Stimulated activated CD8-positive, alpha-beta memory T cell treated with anti-CD3 and anti-CD28 coated beads, Interleukin-4, amount 100 ng/mL, for 4 hours (primary cell): ENCODE data around the gene ANKRD11.
"Not testable (repeated sequence)": the region's sequence is repeated elsewhere in the genome, so short reads cannot be mapped to it uniquely, and the experiment has no call there.

ENCODE experiments used
- DNase-seq, 2 donors: peaks; one replicate each; pipeline ENCODE4 v3.0.0-alpha.2; 2020; ENCODE audit warnings: low read depth in 2 of 2, low spot score in 1 of 2

The ANKRD11 gene

DNA sequence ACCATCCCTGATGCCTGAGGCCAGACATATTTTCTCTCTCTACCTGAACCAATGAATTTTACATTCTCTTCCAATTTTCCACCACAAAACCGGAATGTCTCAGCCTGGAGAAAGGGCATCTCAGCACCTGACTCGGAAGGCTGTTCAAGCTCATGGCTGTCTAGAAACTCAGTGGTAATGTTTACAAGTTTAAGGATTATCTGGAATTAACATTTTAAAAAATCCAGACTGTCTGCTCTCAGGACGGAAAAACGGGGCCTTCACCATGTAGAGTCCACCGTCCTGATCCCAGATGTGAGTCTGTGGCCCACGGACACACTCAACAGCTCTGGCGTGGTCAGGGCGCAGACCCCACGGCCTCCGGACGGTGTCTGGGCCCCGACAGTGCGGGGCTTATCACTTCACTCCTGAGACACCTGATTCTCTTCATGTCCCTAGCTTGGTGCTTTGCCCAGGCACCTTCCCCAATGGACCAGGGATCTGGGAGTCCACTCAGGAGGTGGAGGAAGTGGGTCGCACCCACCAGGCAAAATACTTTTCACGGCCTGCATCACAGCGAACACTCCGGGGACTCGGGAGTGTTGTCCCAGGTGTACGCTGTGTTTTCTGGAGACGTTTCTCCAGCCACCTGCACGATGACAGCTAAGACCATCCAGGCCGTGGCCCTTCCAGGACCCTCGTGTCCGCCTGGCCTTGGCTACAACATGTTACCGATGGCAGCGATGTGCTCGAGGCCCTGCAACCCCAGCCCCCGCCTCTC is 171.3 kb downstream of the ANKRD11 start:
- no peak for DNase-seq

DNA sequence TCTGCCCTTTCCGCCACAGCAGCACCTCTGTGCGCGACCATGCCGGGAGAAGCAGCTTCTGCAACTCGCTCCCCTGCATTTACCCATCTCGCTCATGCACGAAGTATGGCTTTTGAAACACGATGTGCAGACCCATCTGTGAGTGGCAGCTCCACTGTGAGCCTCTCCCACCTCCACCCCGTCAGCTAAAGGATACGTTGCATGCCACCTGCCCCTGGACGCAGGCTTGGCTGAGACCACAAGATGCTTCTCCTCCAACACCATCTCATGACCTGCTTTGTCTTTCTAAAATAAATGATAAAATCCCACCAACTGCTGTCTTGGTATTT is 172.0 kb downstream of the ANKRD11 start:
- no peak for DNase-seq

DNA sequence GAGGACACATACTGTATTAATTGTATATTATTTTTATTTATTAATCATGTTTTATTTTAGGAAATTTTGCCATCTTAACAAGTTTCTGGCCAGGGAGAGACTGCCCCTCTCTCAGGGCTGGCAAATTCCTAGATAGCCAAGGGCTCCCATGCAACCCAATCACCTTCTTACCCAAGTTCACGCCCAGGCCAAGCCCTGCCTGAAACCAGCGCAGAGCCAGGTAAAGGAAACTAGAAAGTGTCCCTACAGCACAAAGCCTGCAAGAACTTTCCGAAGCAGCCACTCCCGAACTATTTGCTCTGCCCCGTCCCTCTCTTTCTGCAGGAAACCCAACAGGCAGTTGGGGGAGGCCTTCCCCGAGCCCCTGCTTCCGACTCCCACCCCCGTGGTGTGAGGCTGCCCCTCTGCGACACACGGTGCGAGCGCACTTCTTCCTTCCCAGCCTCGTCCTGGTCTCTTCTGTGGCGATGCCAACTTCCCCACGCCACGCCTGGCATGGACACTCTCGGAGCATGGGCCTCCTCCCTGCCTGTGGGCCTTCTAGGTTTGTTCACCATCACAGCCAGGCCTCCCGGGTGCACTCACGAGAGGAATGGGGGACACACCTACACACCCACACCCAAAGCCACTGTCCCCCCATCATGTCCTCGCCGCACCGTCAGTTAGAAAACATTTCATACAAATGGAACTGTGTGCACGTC is 172.5 kb downstream of the ANKRD11 start:
- no peak for DNase-seq

DNA sequence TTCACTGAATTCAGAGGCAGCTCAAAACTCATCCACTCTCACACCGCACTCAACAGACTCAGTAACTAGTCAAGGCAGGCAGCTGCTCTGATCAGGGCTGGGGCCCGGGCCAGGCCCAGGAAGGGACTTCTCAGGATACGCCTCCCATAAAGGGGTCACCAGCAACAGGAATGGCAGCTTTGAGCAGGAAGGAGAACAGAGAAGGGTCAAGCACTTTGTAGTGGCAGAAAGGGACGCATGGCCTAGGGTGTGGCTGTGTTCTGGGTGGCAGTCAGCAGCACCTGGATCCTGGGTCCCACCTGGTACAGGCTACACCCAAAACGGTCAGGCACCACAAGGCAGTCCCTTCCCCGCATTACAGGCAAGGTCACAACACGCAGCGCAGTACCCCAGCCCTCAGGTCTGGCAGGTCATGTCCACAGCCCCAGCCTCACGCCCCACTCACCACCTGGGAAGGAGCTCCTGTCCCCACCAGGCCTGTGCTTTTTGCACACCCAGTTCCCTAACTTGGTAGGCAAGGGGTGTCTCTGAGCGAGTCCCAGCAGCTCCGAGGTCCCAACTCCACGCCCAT is 173.2 kb downstream of the ANKRD11 start:
- DNase-seq, result no peak

DNA sequence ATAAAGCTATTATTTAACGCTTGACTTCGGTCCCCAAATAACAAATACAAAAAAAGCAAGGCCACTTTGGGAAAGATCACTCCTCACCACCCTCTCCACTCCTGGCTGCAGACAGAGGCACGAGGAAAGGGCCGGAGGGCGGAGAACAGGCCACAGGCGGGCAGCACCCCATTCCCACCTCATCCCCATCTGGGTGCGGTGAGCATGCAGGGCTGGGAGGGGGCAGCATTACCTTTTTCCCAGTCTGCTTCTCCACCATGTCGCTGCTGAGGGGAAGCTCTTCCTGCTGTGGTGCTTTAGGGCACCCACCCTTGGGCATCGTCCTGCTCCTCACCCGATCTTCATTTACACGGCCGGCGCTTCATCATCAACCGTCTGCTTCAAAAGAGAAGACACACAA is 173.7 kb downstream of the ANKRD11 start:
- no peak for DNase-seq

DNA sequence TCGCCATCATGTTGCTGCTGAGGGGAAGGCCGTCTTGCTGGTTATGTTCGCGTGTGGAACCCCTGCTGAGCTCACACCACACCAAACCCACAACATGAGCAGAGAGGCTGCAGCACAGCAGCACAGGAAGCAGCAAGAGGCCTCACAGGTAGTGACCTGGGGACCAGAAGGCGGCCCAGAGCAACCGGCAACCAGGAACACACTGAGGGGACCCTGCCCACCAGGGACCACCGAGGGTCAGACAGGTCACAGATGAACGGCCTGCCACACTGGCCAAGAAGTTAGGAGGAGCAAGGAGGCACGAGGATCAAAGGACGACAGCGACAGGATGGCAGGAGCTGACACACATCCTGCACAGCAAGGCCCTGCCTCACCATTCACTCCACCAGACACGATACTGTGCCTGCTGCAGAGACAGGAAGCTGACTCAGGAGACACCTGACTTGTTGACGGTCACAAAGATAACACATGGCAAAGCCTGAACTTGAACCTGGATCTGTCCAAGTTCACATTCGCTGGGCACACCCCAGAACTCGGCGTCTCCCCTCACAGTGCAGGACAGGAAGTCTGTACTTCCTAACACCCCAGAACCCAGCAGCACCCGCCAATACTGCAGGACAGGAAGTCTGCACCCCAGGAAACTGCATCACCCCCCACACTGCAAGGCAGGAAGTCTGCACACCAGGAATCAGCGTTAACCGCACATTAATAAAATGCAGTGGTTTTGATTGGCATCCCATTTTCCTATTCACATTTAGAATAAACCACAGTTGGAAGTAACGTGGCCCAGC is 174.4 kb downstream of the ANKRD11 start:
- DNase-seq, result peak; percentile 48 to 56

DNA sequence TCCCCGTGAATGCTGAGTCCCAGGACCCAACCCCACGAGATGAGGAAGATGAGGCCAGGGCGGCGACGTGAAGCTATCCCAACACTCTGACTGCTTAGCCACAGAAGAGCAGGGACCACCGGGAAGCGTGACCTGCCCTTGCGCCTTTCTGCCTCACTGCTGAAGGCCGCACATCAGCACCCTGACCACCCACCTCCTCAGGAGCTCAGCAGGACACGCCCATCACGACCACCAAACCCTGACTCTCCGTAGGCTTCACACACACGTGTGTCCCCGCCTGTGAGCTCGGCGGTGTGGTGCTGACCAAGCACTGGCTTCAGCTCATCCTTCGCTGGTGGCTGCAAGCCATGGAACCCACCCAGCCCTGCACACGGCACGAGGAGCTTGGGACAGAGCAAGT is 175.1 kb downstream of the ANKRD11 start:
- DNase-seq, result no peak

DNA sequence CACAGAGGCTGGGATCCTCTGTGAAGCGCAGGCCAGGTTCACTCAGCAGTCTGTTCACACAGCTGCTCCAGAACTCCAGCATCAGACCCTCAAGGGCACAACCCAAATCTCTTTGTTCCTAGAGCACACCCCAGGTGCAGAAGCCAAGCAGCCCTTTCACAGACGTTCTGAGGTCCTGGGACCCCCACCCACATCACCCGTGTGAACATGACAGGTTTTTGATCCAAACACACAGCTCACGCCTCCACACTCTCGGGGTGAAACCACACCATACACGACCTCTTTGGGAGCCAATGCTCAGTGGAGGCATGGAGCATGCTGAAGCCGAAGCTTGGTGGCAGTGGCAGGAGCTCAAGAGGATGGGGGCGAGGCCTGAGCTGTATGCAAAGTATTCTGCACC is 175.5 kb downstream of the ANKRD11 start:
- no peak for DNase-seq

DNA sequence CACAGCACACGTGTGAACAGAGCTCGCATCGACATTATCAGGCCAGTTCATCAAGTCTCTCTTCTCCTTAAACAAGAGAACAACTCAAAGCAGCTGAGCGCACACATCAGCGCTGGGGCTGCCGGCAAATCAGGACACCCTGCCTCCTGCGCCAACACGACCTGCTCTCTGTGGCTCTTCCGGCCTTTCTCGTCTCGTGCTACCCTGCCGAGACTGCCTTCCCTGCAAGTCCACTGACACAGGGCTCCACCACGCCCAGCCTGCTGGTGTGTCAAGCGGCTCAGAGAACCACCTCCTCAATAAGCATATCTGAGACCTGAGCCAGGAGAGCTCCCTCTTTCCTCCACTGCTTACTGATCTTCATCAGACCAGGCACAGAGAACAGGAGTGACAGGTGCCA is 176.0 kb downstream of the ANKRD11 start:
- DNase-seq, result no peak

DNA sequence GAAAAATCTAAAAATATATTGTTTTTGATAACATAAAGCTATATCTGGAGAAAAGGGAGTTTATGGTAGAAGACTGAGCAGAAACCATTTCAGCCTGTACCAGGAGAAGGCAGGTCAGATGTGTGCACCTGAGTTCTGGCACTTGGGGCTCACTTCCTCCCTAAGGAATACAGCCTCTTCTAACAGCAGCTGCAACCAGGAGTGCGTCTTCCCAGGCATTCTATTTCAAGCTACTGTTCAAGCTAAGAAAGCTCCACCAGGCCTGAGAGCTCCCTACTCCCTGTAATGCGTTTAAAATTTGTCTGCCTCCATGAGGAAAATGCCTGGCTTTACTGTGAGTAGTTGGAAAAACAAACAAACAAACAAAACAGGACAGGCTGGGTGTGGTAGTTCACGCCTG is 176.8 kb downstream of the ANKRD11 start:
- DNase-seq, result no peak

DNA sequence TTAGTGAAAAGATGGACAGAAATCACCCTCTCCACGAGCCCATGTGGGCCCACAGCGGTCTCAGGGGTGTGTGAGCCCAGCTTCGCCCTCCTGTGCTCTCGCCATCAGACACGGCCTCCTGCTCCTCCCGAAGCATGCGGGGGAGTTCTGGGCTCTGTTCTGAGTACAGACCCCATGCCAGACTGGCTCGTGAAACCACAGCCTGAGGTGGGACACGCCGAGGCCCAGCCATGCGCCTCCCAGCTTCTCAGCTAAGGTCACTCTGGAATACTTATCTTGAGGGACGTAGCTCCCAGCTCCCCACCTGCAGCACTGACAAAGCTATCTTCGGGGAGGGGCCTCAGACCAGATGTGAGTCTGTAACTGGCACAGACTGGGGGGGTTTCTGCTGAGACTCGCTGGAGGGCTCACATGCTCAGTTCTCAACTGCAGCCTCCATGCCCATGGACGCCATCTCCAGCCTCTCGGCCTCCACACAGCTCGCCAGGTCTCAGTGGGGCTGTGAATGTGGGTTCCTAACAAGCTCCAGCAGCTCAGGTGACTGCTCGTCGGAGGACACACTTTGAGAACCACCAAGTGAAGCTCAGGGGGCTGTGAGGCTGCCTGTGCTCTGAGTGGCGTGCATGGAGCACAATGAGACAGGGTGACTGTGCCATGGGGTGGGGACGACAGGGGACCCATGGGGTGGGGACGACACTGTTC is 177.6 kb downstream of the ANKRD11 start:
- DNase-seq, result no peak

DNA sequence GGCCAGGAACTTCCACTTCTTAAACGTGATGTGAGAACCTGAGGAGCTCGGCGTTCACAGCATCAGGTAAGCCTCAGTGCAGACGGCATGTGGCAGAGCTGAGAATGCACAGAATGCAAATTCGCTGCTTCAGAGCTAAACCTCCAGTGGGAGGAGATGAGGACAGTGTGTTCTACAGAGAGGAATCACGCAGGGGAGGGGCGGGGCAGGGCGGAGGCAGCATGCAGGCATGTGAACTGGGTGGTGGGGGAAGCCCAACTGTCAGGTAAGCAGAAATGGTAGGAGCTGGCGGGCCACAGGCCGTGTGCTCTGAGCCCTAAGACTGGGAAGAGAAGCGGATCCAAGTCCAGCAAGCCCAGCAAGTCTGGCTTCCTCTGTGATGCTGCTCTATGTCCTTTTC is 178.2 kb downstream of the ANKRD11 start:
- DNase-seq, result no peak

DNA sequence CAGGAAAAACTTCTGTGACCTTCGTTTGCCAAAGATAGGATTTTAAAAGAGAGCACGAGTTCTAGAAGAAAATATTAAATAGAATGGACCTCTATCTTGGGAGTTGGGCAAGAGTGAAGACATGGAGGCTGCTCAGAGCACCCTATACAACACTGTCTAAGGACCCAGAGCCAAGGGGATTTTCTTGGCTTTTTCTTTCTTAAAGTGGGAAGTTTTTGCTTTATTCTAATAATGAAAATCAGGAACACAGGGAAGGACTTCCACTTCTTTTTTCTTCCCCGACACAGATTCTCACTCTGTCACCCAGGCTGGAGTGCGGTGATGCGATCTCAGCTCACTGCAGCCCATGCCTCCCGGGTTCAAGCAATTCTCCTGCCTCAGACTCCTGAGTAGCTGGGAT is 178.7 kb downstream of the ANKRD11 start:
- no peak for DNase-seq

DNA sequence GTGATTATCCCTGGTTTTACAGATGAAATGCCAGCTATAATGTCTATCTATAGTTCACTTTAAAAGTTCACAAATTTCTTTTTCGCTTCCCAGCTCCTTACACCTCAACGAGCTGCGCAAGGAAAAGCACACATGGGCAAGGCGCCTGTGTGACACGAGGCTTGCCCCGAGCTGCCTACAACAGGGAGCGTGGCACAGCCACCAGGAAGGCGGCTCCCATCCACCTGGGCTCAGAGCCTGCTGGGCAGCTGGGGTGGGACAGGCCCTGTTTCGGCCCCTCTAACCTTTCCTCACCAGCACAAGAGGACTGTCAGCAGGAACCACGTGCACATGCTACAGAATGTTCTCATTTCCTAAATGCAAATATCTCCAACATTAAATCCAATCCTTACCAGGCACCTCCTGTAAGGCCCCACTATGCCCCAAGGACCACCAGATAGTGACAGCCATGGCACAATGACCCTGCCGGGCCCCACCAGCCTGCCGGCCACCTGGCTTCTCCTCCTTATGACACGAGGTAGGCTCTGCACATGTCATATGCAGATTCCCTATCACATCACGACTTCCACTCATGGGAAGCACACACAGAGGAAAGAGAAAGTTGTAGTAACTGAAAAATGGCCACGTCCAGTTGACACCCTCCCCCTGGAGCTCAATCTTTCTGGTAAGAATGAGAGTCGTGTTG is 180.8 kb downstream of the ANKRD11 start:
- no peak for DNase-seq

DNA sequence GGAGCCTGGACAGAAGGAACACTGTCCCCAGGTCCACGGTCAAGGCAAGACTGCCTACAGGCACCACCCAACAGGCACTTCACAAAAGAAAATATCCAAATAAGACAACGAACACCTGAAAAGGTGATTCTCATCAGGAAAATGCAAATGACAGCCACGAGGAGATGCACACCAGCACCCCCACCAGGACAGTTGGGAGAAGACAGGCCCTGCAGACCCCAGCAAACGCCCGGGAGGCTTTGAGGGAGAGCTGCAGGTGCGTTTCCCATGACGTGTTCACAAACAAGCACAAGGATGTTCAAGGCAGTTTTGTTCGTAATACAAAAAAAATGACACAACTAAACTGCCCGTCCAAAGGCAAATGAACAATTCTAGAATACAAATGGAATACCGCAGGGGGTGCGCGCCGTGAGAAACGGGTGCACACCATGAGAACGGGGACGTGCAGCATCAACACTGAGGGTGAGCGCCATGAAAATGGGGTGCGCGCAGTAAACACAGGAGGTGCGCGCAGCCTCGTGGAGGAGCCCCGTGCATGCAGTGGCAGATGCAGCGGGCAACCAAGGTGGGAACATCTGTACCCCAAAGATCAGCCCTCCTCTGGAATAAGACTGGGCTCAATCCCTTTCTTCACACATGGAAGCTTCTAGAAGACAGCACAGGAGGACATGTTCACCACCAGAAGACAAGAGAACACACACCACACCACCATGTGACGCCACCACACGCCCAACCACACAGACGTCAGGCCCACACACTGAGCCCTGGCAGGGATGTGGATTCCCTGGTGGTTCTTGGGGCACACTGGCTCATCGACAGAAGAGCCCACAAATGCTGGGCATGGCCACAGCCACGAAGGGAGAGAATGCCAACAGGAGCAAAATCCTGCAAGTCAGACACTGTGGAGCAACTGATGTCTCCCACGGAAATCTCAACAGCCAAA is 181.7 kb downstream of the ANKRD11 start:
- DNase-seq, result no peak

DNA sequence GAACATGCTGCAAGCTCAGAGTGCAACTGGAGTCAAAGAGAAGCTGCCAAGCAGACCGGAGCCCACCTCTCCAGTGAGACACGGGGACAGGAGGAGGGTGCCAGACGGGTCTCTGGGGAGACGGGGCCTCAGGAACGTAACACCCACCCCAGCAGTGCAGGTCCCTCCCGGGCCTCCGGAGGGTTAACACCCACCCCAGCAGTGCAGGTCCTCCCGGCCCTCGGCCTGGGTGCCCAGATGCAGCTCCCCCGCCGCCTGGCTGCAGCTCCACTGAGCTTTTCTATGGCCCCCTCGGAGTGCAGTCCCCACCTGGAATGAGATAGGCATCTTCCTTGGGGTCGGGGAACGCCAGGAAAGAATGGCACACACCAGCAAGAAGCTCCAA is 182.9 kb downstream of the ANKRD11 start:
- DNase-seq, result no peak

DNA sequence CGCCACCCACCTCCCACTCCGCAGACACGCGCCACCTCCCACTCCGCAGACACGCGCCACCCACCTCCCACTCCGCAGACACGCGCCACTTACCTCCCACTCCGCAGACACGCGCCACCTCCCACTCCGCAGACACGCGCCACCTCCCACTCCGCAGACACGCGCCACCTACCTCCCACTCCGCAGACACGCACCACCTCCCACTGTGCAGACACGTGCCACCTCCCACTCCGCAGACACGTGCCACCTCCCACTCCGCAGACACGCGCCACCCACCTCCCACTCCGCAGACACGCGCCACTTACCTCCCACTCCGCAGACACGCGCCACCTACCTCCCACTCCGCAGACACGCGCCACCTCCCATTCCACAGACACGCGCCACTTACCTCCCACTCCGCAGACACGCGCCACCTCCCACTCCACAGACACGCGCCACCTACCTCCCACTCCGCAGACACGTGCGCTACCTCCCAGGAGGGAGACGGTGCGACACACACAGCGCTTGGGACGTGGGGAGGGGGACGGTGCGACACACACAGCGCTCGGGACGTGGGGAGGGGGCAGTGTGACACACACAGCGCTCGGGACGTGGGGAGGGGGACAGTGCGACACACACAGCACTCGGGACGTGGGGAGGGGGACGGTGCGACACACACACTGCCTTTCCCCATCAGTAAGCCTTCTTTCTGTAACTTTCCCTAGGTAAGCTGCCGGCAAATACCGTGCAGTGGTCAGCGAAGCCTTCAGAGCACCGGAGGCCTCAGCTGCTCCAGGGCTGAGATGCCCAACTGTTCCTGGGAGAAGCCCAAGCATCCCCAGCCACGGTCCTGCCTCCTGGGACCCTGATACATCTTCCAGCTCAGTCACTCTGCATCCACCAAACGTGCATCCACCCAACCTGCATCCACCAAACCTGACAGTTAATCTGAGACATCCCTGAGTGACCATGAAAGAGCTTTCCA is 183.6 kb downstream of the ANKRD11 start:
- DNase-seq, result not testable (repeated sequence)

DNA sequence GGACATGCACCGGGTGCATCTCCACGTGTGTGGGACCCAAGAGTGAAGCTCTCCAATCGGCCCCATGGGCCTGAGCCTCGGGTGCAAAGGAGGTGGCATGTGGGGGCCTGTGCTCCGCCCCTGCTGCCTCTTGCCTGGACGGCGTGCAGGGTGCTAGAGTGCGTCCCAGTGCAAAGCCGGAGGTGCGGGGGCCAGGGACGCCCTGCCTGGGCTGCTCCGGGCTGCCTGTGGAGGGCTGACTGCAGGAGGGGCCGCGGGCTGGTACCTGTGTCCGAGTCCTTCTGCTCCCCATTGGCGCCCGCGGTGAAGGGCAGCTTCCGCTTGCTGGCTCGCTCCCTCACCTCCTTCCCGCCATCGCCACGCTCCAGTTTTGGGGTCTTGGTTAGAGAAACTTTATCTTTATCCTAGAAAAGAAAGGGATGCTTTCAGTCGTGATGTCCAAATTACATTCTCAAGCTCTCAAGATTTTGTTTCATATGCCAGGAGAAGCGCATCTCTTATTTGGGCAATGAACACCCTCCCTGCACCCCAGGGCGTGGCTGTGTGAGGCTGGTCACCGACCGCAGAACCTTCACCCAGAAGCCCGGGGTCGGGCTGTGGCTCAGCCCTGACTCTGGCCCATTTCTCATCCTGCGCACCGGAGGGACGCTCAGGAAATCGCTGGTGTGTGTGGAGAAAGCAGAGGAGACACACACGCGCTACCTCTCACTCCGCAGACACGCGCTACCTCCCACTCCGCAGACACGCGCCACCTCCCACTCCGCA is 185.2 kb downstream of the ANKRD11 start:
- no peak for DNase-seq
